HUES64 (cell line): ENCODE data around the gene TPSD1.
"Not testable (repeated sequence)": the region's sequence is repeated elsewhere in the genome, so short reads cannot be mapped to it uniquely, and the experiment has no call there.

Experiments used
- H3K27ac ChIP-seq: 2 replicates; pipeline ENCODE4 v1.7.0; 2013; ENCODE audit warnings: low read depth, low read length, inconsistent platforms
- H3K27me3 ChIP-seq: 2 replicates; pipeline ENCODE4 v1.6.1; 2013; ENCODE audit warnings: mild to moderate bottlenecking, low read length; ENCODE audit not compliant: insufficient read depth
- H3K36me3 ChIP-seq: 2 replicates; pipeline ENCODE4 v1.6.1; 2013; ENCODE audit warnings: mild to moderate bottlenecking, low read length; ENCODE audit not compliant: insufficient read depth
- H3K4me1 ChIP-seq: 2 replicates; pipeline ENCODE4 v1.6.1; 2013; ENCODE audit warnings: mild to moderate bottlenecking, low read length, moderate library complexity; ENCODE audit not compliant: insufficient read depth
- H3K4me3 ChIP-seq: 2 replicates; pipeline ENCODE4 v1.5.1; 2013; ENCODE audit warnings: mild to moderate bottlenecking, low read length, moderate library complexity
- H3K9ac ChIP-seq: 2 replicates; pipeline ENCODE4 v1.6.1; 2013; ENCODE audit warnings: mild to moderate bottlenecking, low read depth, low read length
- H3K9me3 ChIP-seq: 2 replicates; pipeline ENCODE4 v1.6.1; 2013; ENCODE audit warnings: low read depth, low read length; ENCODE audit not compliant: insufficient read depth
- WGBS: fragments of 150-250, 120-280 bp; methylation state at CpG from one replicate; pipeline ENCODE4 v1.1.7; 2013; ENCODE audit warnings: missing lambda C conversion rate; 5-methylcytosine and 5-hydroxymethylcytosine counted together

Gene TPSD1

GRCh38 chr16:1244881-1245280, 11.0 kb upstream of the TPSD1 start:
- no peaks in the 10 kb centered on the region for H3K9me3 ChIP-seq
- H3K36me3 ChIP-seq: no peaks in the 10 kb centered on the region
- no peak overlapping the region for H3K9ac ChIP-seq
- H3K4me3 ChIP-seq: no peak overlapping the region
- 89% methylated on average over 12 of the region's 12 CpGs for WGBS
- H3K27me3 ChIP-seq: peaks cover 33% of the 10 kb centered on the region
- H3K27ac ChIP-seq: no peak overlapping the region
- no peaks in the 10 kb centered on the region for H3K4me1 ChIP-seq

GRCh38 chr16:1245452-1246020, 10.3 kb upstream of the TPSD1 start:
- H3K4me1 ChIP-seq: no peaks in the 10 kb centered on the region
- peaks cover 33% of the 10 kb centered on the region for H3K27me3 ChIP-seq
- H3K9ac ChIP-seq: no peak overlapping the region
- no peak overlapping the region for H3K27ac ChIP-seq
- H3K4me3 ChIP-seq: no peak overlapping the region
- WGBS: 78% methylated on average over 21 of the region's 22 CpGs
- H3K36me3 ChIP-seq: no peaks in the 10 kb centered on the region
- no peaks in the 10 kb centered on the region for H3K9me3 ChIP-seq

GRCh38 chr16:1247903-1248537, 7.8 kb upstream of the TPSD1 start:
- H3K9me3 ChIP-seq, H3K9ac ChIP-seq, H3K4me1 ChIP-seq, H3K4me3 ChIP-seq, H3K36me3 ChIP-seq, H3K27ac ChIP-seq: not testable (repeated sequence)
- H3K27me3 ChIP-seq: peaks cover 35% of the 10 kb centered on the region
- WGBS: 89% methylated on average over 14 of the region's 14 CpGs

GRCh38 chr16:1249031-1249755, 6.7 kb upstream of the TPSD1 start:
- not testable (repeated sequence) for H3K9ac ChIP-seq, H3K4me1 ChIP-seq, H3K27ac ChIP-seq, H3K4me3 ChIP-seq, H3K36me3 ChIP-seq, H3K9me3 ChIP-seq
- no CpG with 5 or more reads among the region's 43 CpGs for WGBS
- H3K27me3 ChIP-seq: peaks cover 38% of the 10 kb centered on the region

GRCh38 chr16:1253701-1254364, 2.0 kb upstream of the TPSD1 start:
- H3K4me3 ChIP-seq, H3K36me3 ChIP-seq, H3K27me3 ChIP-seq, H3K9me3 ChIP-seq, H3K27ac ChIP-seq, H3K9ac ChIP-seq, H3K4me1 ChIP-seq: not testable (repeated sequence)
- no CpG with 5 or more reads among the region's 47 CpGs for WGBS

GRCh38 chr16:1254821-1255220, 1.0 kb upstream of the TPSD1 start:
- not testable (repeated sequence) for H3K9ac ChIP-seq, H3K36me3 ChIP-seq, H3K9me3 ChIP-seq, H3K4me1 ChIP-seq, H3K27ac ChIP-seq, H3K4me3 ChIP-seq
- 87% methylated on average over 3 of the region's 3 CpGs for WGBS
- H3K27me3 ChIP-seq: peaks cover 16% of the 10 kb centered on the region

- peaks cover 32% of the 10 kb centered on the region for H3K27me3 ChIP-seq
- 93% methylated on average over 22 of the region's 23 CpGs for WGBS
- H3K4me3 ChIP-seq, H3K9me3 ChIP-seq, H3K36me3 ChIP-seq, H3K27ac ChIP-seq, H3K9ac ChIP-seq, H3K4me1 ChIP-seq: not testable (repeated sequence)
These were observed 516 bp downstream of the TPSD1 start for GRCh38 chr16:1256296-1256873.

GRCh38 chr16:1256874-1257322, 1.0 kb downstream of the TPSD1 start:
- Histone ChIP-seq H3K9ac (no peak overlapping the region), H3K36me3 (no peaks in the 10 kb centered on the region), H3K4me3 (no peak overlapping the region), H3K27me3 (peaks cover 37% of the 10 kb centered on the region), H3K4me1 (peaks cover 2% of the 10 kb centered on the region; the same call in 1 of the 2 replicates), H3K27ac (no peak overlapping the region), H3K9me3 (no peaks in the 10 kb centered on the region)
- 92% methylated on average over 22 of the region's 22 CpGs for WGBS

- H3K4me3 ChIP-seq: no peak overlapping the region
- no peak overlapping the region for H3K9ac ChIP-seq
- H3K27ac ChIP-seq: no peak overlapping the region
- peaks cover 2% of the 10 kb centered on the region; the same call in 1 of the 2 replicates for H3K4me1 ChIP-seq
- peaks cover 43% of the 10 kb centered on the region for H3K27me3 ChIP-seq
- H3K36me3 ChIP-seq: no peaks in the 10 kb centered on the region
- H3K9me3 ChIP-seq: no peaks in the 10 kb centered on the region
- WGBS: 87% methylated on average over 34 of the region's 34 CpGs
These were observed 1.8 kb downstream of the TPSD1 start for GRCh38 chr16:1257561-1258224.

- Histone ChIP-seq H3K4me1 (peaks cover 2% of the 10 kb centered on the region; the same call in 1 of the 2 replicates), H3K36me3 (no peaks in the 10 kb centered on the region), H3K4me3 (no peak overlapping the region), H3K27ac (no peak overlapping the region), H3K27me3 (peaks cover 40% of the 10 kb centered on the region), H3K9me3 (no peaks in the 10 kb centered on the region), H3K9ac (no peak overlapping the region)
- 86% methylated on average over 12 of the region's 12 CpGs for WGBS
These were observed 2.3 kb downstream of the TPSD1 start for GRCh38 chr16:1258225-1258600.
